LoVo (cell line): ENCODE results near the gene TNFRSF18.
"Not testable (repeated sequence)": the region's sequence is repeated elsewhere in the genome, so short reads cannot be mapped to it uniquely, and the experiment has no call there.

Experiments used
- DNase-seq: peaks from one replicate; pipeline ENCODE4 v3.0.0-alpha.2; 2016; ENCODE audit warnings: low spot score

The TNFRSF18 gene

GRCh38 chr1:1177452-1178206, 28.8 kb downstream of the TNFRSF18 start:
- DNase-seq, result no peak

- no peak for DNase-seq
Observed at GRCh38 chr1:1176931-1177330, 29.5 kb downstream of the TNFRSF18 start.

GRCh38 chr1:1176063-1176761, 30.2 kb downstream of the TNFRSF18 start:
- not testable (repeated sequence) for DNase-seq

- no peak for DNase-seq
Observed at GRCh38 chr1:1175221-1176062, 30.9 kb downstream of the TNFRSF18 start.

- DNase-seq, result no peak
Observed at GRCh38 chr1:1173793-1174415, 32.5 kb downstream of the TNFRSF18 start, which contains the start of gene TTLL10. Gene TTLL10 (plus strand): TSS chr1:1173880. CDS start chr1:1179216, 5,336 bp downstream.

- DNase-seq, result no peak
Observed at GRCh38 chr1:1173061-1173792, 33.2 kb downstream of the TNFRSF18 start.

- no peak for DNase-seq
Observed at GRCh38 chr1:1171546-1172340, 34.6 kb downstream of the TNFRSF18 start.

GRCh38 chr1:1171161-1171545, 35.2 kb downstream of the TNFRSF18 start:
- DNase-seq, result no peak

- no peak for DNase-seq
Observed at GRCh38 chr1:1170215-1171091, 35.9 kb downstream of the TNFRSF18 start.

- no peak for DNase-seq
Observed at GRCh38 chr1:1169429-1170214, 36.8 kb downstream of the TNFRSF18 start.

- DNase-seq, result no peak
Observed at GRCh38 chr1:1168451-1169411, 37.7 kb downstream of the TNFRSF18 start.

- DNase-seq, result no peak
Observed at GRCh38 chr1:1167841-1168450, 38.4 kb downstream of the TNFRSF18 start.

- DNase-seq, result no peak
Observed at GRCh38 chr1:1167398-1167821, 39.0 kb downstream of the TNFRSF18 start.

GRCh38 chr1:1166642-1167397, 39.6 kb downstream of the TNFRSF18 start:
- DNase-seq, result no peak

- DNase-seq, result no peak
Observed at GRCh38 chr1:1165900-1166421, 40.4 kb downstream of the TNFRSF18 start.

GRCh38 chr1:1165485-1165884, 40.9 kb downstream of the TNFRSF18 start:
- DNase-seq, result no peak
